Measurements from ENCODE around the gene COQ4. TPM values are rescaled to one million over a fixed set of nuclear protein-coding genes. Genes with fewer than 3 reads are reported as not detected.

The COQ4 gene
- polyA plus RNA-seq, 1 experiment, result 19.0 TPM

GRCh38 chr9:128370367-128370751 is 47.7 kb downstream of the COQ4 start:
- peak overlapping the region; percentile 88 for H3K4me3 ChIP-seq (ENCODE audit: low read depth, low read length)
- peak overlapping the region; percentile 95 for H3K27ac ChIP-seq (ENCODE audit: low read depth, low read length)
- POLR2A ChIA-PET, result interaction anchor here (0.7 to 1.9 kb wide), 4 partner anchors 8 to 475 kb away, joined by 3 to 20 read pairs (median 6); partner anchors contain the start of gene SPTAN1
- no peak for DNase-seq (ENCODE audit: low read depth, low spot score)
- CTCF ChIA-PET, result interaction anchor here (1.0 to 2.5 kb wide), 3 partner anchors 9 to 49 kb away, joined by 3 to 21 read pairs (median 5); no protein-coding TSS in a partner anchor
- no peaks in the 10 kb centered on the region for H3K27me3 ChIP-seq (ENCODE audit: control insufficient read depth, insufficient read depth, low read length)
- TF ChIP-seq CTCF (IDR thresholded peaks at IDR 0.05; ENCODE audit: low read depth, low read length), result no peak
- H3K9me3 ChIP-seq (ENCODE audit: control insufficient read depth, insufficient read depth, low read length), result no peaks in the 10 kb centered on the region

DNA sequence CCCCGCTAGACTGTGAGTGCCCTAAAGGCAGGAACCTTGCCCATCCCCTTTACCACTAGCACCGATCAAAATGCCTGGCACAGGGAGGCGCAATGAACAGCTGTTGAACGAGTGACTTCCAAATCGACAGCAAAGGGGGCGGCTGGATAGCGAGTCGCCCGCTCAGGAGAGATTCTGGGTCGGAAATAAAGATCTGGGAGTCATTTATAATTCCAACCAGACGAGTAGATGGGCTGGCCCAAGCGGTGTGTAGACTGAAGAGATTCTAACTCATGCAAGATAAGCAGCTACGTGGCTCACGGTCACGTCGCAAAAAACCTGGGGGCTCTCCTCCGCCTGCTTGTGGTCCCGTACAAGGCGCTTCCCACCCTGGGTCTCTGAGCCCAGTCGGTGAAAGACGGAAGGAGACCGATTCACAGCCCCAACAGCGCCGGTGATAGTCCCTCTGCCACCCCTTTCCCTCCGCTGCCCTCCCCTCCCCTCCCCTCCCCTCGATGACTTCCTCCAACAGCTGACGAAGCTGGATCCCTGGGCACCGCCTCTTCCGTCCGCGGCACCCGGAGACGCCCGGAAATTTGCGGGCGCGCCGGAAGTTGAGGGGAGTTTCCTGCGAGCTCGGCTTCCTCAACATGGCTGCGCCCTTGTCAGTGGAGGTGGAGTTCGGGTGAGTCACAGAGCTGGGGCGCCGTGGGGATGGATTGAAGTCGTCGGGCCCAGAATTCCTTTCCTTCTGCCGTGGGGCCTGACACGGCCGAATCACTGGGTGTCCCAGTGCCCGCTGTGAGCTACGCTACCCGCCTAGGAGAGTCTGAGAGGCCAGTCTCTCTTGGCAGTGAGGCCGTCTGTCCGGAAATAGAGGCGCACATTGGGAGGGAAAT is 48.4 kb downstream of the COQ4 start, which contains the start of gene URM1:
Gene URM1, plus strand, starts transcription at position 623 of the 878 bp plus-strand sequence. Its CDS starts 7 bp downstream, at position 630.
- Histone ChIP-seq H3K27me3 (ENCODE audit: control insufficient read depth, insufficient read depth, low read length) (no peaks in the 10 kb centered on the region), H3K4me3 (ENCODE audit: low read depth, low read length) (peak within 1 kb of the TSS; percentile 100), H3K27ac (ENCODE audit: low read depth, low read length) (peak within 1 kb of the TSS; percentile 95), H3K9me3 (ENCODE audit: control insufficient read depth, insufficient read depth, low read length) (no peaks in the 10 kb centered on the region)
- 0 out of 2 replicates have a peak, but pooled peaks have one; percentile 4 for TF ChIP-seq CTCF (IDR thresholded peaks at IDR 0.05; ENCODE audit: low read depth, low read length)
- ChIA-PET POLR2A (interaction anchor here (0.5 to 1.9 kb wide), 7 partner anchors 9 to 501 kb away, joined by 3 to 20 read pairs (median 4); partner anchors contain the start of genes CERCAM and SPTAN1), CTCF (interaction anchor here (1.0 to 2.5 kb wide), 4 partner anchors 9 to 49 kb away, joined by 3 to 21 read pairs (median 5); no protein-coding TSS in a partner anchor)
- peak; percentile 88 for DNase-seq (ENCODE audit: low read depth, low spot score)

- Histone ChIP-seq H3K27ac (ENCODE audit: low read depth, low read length) (peak overlapping the region; percentile 88), H3K9me3 (ENCODE audit: control insufficient read depth, insufficient read depth, low read length) (no peaks in the 10 kb centered on the region), H3K4me3 (ENCODE audit: low read depth, low read length) (peak overlapping the region; percentile 100), H3K27me3 (ENCODE audit: control insufficient read depth, insufficient read depth, low read length) (no peaks in the 10 kb centered on the region)
- TF ChIP-seq CTCF (IDR thresholded peaks at IDR 0.05; ENCODE audit: low read depth, low read length), result no peak
- DNase-seq (ENCODE audit: low read depth, low spot score), result no peak
- CTCF ChIA-PET, result interaction anchor here (1.1 to 2.5 kb wide), 3 partner anchors 10 to 48 kb away, joined by 5 to 21 read pairs (median 5); no protein-coding TSS in a partner anchor
- POLR2A ChIA-PET, result interaction anchor here (0.5 to 1.9 kb wide), 6 partner anchors 10 to 803 kb away, joined by 3 to 20 read pairs (median 6); partner anchors contain the start of genes CERCAM and SPTAN1
Observed at GRCh38 chr9:128371630-128372117, 49.0 kb downstream of the COQ4 start.

- no peak for DNase-seq (ENCODE audit: low read depth, low spot score)
- Histone ChIP-seq H3K9me3 (ENCODE audit: control insufficient read depth, insufficient read depth, low read length) (no peaks in the 10 kb centered on the region), H3K27me3 (ENCODE audit: control insufficient read depth, insufficient read depth, low read length) (no peaks in the 10 kb centered on the region), H3K4me3 (ENCODE audit: low read depth, low read length) (peak overlapping the region; percentile 100), H3K27ac (ENCODE audit: low read depth, low read length) (peak overlapping the region; percentile 22)
- CTCF ChIA-PET, result interaction anchor here (2.5 kb wide), 1 partner anchor 10 kb away, joined by 21 read pairs; no protein-coding TSS in a partner anchor
- TF ChIP-seq CTCF (IDR thresholded peaks at IDR 0.05; ENCODE audit: low read depth, low read length), result no peak
- POLR2A ChIA-PET, result interaction anchor here (0.6 to 1.9 kb wide), 3 partner anchors 48 to 803 kb away, joined by 3 to 10 read pairs (median 9); partner anchors contain the start of genes CERCAM and SPTAN1
Observed at GRCh38 chr9:128372188-128372641, 49.6 kb downstream of the COQ4 start.

Measured in AG04450 (cell line).